Temporal lobe (tissue), 2 donors: ENCODE measurements around the gene PCNX3. TPM values are rescaled to one million over a fixed set of nuclear protein-coding genes. Genes with fewer than 3 reads are reported as not detected.

ENCODE experiments used
- small RNA-seq: library from RNA; depleted of rRNA; stranded (forward); fragments of <200 nt; gene quantifications from one replicate; pipeline ENCODE3, GENCODE V24; 2014; ENCODE audit warnings: low replicate concordance
- total RNA-seq: library from RNA; depleted of rRNA; stranded (reverse); fragments of >200 nt; gene quantifications from one replicate; pipeline ENCODE4 v1.2.3, GENCODE V29; 2014

Gene PCNX3
- total RNA-seq, 1 donor from 2014 or later = 10.1 TPM

Small RNA genes within 50 kb of the gene (small RNA-seq; reads per million reads assigned to genes)
- not detected for gene MIR4489
- 0.08 reads per million for gene MIR4690

Other genes starting within 250 kb of the PCNX3 start
- gene SLC25A45, start 233.1 kb upstream of the PCNX3 start, total RNA-seq = 0.74 TPM
- 6.9 TPM for gene FRMD8, start 229.1 kb upstream of the PCNX3 start, total RNA-seq
- 8.4 TPM for gene NEAT1, start 193.0 kb upstream of the PCNX3 start, total RNA-seq
- gene MALAT1, start 116.7 kb upstream of the PCNX3 start, total RNA-seq = 8,183 TPM
- 34.2 TPM for gene SCYL1, start 90.7 kb upstream of the PCNX3 start, total RNA-seq
- gene LTBP3, start 57.4 kb upstream of the PCNX3 start, total RNA-seq = 38.6 TPM
- 20.7 TPM for gene ZNRD2, start 45.3 kb upstream of the PCNX3 start, total RNA-seq
- gene FAM89B, start 43.2 kb upstream of the PCNX3 start, total RNA-seq = 21.9 TPM
- 14.0 TPM for gene EHBP1L1, start 39.7 kb upstream of the PCNX3 start, total RNA-seq
- gene KCNK7, start 20.0 kb upstream of the PCNX3 start, total RNA-seq = not detected
- 6.9 TPM for gene MAP3K11, start 1.6 kb upstream of the PCNX3 start, total RNA-seq
- gene SIPA1, start 22.3 kb downstream of the PCNX3 start, total RNA-seq = 3.9 TPM
- gene RELA, start 47.1 kb downstream of the PCNX3 start, total RNA-seq = 9.8 TPM
- 36.4 TPM for gene KAT5, start 96.5 kb downstream of the PCNX3 start, total RNA-seq
- 8.1 TPM for gene RNASEH2C, start 105.0 kb downstream of the PCNX3 start, total RNA-seq
- 5.4 TPM for gene AP5B1, start 165.2 kb downstream of the PCNX3 start, total RNA-seq
- gene OVOL1, start 171.3 kb downstream of the PCNX3 start, total RNA-seq = under 0.01 TPM
- gene SNX32, start 218.2 kb downstream of the PCNX3 start, total RNA-seq = 10.8 TPM
- gene CFL1, start 242.4 kb downstream of the PCNX3 start, total RNA-seq = 666 TPM
- 31.0 TPM for gene MUS81, start 244.7 kb downstream of the PCNX3 start, total RNA-seq